Measurements from ENCODE around the gene KRT1.

KRT1 gene

DNA sequence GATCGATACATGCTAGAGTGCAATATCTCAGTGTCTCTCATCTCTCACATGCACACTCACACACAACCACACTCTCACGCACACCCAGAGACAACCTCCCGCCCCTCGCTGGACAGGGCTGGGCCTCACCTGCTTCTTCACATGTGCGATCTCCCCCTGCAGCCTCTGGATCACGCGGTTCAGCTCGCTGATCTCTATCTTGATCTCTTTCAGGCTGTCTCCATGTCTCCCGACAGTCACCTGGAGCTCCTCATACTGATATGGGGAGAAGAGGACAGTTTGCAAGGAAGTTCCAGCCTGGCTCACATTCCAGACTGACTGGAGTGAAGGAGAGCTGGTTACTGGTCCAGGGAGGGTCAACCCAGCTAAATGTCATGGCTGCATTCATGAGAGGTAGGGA lies 32.6 kb downstream of the KRT1 start:
- H3K4me3 ChIP-seq (replicated peaks; ENCODE audit: insufficient read depth, low read length), result no peak overlapping the region
- H3K27me3 ChIP-seq (ENCODE audit: insufficient read depth, poor library complexity, severe bottlenecking), result no peaks in the 10 kb centered on the region
- DNase-seq (ENCODE audit: low read depth in 1 of 2, low spot score in 1 of 2), result no peak
- no peak for TF ChIP-seq GABPA (IDR thresholded peaks at IDR 0.05; ENCODE audit: low read depth)
- no peak for TF ChIP-seq SPI1 (IDR thresholded peaks at IDR 0.05; ENCODE audit: borderline replicate concordance, low read depth)
- TF ChIP-seq, protein P1, sequence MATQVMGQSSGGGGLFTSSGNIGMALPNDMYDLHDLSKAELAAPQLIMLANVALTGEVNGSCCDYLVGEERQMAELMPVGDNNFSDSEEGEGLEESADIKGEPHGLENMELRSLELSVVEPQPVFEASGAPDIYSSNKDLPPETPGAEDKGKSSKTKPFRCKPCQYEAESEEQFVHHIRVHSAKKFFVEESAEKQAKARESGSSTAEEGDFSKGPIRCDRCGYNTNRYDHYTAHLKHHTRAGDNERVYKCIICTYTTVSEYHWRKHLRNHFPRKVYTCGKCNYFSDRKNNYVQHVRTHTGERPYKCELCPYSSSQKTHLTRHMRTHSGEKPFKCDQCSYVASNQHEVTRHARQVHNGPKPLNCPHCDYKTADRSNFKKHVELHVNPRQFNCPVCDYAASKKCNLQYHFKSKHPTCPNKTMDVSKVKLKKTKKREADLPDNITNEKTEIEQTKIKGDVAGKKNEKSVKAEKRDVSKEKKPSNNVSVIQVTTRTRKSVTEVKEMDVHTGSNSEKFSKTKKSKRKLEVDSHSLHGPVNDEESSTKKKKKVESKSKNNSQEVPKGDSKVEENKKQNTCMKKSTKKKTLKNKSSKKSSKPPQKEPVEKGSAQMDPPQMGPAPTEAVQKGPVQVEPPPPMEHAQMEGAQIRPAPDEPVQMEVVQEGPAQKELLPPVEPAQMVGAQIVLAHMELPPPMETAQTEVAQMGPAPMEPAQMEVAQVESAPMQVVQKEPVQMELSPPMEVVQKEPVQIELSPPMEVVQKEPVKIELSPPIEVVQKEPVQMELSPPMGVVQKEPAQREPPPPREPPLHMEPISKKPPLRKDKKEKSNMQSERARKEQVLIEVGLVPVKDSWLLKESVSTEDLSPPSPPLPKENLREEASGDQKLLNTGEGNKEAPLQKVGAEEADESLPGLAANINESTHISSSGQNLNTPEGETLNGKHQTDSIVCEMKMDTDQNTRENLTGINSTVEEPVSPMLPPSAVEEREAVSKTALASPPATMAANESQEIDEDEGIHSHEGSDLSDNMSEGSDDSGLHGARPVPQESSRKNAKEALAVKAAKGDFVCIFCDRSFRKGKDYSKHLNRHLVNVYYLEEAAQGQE (IDR thresholded peaks at IDR 0.05; ENCODE audit: insufficient replicate concordance, low read depth), result no peak
- no peak for TF ChIP-seq POLR2AphosphoS5 (IDR thresholded peaks at IDR 0.05; ENCODE audit: low read depth)
- TF ChIP-seq, protein P2, sequence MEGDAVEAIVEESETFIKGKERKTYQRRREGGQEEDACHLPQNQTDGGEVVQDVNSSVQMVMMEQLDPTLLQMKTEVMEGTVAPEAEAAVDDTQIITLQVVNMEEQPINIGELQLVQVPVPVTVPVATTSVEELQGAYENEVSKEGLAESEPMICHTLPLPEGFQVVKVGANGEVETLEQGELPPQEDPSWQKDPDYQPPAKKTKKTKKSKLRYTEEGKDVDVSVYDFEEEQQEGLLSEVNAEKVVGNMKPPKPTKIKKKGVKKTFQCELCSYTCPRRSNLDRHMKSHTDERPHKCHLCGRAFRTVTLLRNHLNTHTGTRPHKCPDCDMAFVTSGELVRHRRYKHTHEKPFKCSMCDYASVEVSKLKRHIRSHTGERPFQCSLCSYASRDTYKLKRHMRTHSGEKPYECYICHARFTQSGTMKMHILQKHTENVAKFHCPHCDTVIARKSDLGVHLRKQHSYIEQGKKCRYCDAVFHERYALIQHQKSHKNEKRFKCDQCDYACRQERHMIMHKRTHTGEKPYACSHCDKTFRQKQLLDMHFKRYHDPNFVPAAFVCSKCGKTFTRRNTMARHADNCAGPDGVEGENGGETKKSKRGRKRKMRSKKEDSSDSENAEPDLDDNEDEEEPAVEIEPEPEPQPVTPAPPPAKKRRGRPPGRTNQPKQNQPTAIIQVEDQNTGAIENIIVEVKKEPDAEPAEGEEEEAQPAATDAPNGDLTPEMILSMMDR (IDR thresholded peaks at IDR 0.05; ENCODE audit: insufficient read depth, low read length), result no peak
- H3K27ac ChIP-seq (replicated peaks), result no peak overlapping the region

DNA sequence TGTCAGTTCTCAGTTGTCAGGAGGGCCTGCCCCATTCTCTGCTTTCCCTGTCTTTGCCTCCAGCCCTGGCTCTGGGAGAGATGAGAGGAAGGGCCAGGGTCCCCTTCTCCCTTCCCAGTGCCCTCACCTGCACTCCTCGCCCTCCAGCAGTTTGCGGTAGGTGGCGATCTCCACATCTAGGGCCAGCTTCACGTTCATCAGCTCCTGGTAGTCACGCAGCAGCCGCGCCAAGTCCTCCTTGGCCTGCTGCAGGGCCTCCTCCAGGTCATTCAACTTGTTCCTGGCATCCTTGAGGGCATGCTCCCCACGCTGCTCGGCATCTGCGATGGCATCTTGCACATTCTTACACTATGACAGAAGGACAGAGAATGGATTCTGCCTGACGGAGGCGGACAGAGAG lies 33.6 kb downstream of the KRT1 start:
- DNase-seq (ENCODE audit: low read depth in 1 of 2, low spot score in 1 of 2), result no peak
- TF ChIP-seq, protein P1 (IDR thresholded peaks at IDR 0.05; ENCODE audit: insufficient replicate concordance, low read depth), result no peak
- TF ChIP-seq, protein P2 (IDR thresholded peaks at IDR 0.05; ENCODE audit: insufficient read depth, low read length), result no peak
- TF ChIP-seq SPI1 (IDR thresholded peaks at IDR 0.05; ENCODE audit: borderline replicate concordance, low read depth) (no peak), GABPA (IDR thresholded peaks at IDR 0.05; ENCODE audit: low read depth) (no peak), POLR2AphosphoS5 (IDR thresholded peaks at IDR 0.05; ENCODE audit: low read depth) (no peak)
- H3K4me3 ChIP-seq (replicated peaks; ENCODE audit: insufficient read depth, low read length), result no peak overlapping the region

DNA sequence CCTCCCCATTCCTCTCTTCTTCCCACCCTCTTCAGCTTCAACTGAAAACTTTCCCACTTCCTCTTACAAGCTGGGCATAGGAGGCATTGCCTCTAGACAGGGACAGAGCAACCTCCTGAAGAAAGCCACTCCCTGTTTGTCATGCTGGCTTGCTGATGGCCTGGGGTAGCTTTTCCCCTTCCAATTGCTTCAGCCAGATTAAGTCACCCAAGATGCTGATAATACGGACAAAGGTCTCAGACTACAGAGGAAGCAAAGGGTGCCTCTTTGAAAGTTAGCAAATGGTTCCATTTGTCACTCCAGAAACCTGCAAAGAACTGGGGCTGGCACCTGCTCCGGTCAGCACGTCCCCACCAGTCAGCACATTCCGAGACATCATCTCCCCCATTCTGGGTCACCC lies 34.2 kb downstream of the KRT1 start:
- TF ChIP-seq, protein P2 (IDR thresholded peaks at IDR 0.05; ENCODE audit: insufficient read depth, low read length), result no peak
- peak; percentile 86 for TF ChIP-seq SPI1 (IDR thresholded peaks at IDR 0.05; ENCODE audit: borderline replicate concordance, low read depth)
- Histone ChIP-seq H3K27me3 (ENCODE audit: insufficient read depth, poor library complexity, severe bottlenecking) (no peaks in the 10 kb centered on the region), H3K4me3 (replicated peaks; ENCODE audit: insufficient read depth, low read length) (no peak overlapping the region)

More for the DNA sequence above, 33.6 kb downstream of the KRT1 start:
- H3K27me3 ChIP-seq (ENCODE audit: insufficient read depth, poor library complexity, severe bottlenecking), result no peaks in the 10 kb centered on the region
- no peak overlapping the region for H3K27ac ChIP-seq (replicated peaks)

DNA sequence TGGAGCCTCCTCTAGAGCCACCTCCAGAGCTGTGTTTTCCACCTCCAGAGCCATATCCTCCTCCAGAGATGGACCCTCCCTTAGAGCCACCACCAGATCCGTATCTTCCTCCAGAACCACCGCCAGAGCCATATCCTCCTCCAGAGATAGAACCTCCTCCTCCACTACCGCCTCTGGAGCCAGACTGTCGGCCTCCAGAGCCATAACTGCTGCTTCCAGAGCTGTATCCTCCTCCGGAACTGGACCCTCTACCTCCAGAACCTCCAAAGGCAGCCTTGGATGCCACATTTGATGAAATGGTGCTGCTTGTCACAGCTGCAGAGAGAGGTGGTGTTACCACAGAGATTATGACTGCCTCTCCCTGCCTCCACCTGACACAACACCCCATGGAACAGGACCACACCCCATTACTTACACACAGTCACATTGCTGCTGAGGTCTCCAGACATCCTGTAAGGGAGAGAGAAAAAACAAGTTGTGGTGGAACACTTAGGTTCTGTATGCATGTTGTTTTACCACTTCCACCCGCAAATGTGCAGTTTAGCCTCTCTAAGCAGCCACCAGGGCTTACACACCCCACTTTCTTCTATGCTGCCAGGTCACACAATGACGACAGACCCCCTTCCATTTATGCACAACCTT lies 35.0 kb downstream of the KRT1 start:
- Histone ChIP-seq H3K27ac (replicated peaks) (no peak overlapping the region), H3K4me3 (replicated peaks; ENCODE audit: insufficient read depth, low read length) (no peak overlapping the region), H3K27me3 (ENCODE audit: insufficient read depth, poor library complexity, severe bottlenecking) (no peaks in the 10 kb centered on the region)
- DNase-seq (ENCODE audit: low read depth in 1 of 2, low spot score in 1 of 2), result no peak
- no peak for TF ChIP-seq SPI1 (IDR thresholded peaks at IDR 0.05; ENCODE audit: borderline replicate concordance, low read depth)
- no peak for TF ChIP-seq POLR2AphosphoS5 (IDR thresholded peaks at IDR 0.05; ENCODE audit: low read depth)
- TF ChIP-seq, protein P2 (IDR thresholded peaks at IDR 0.05; ENCODE audit: insufficient read depth, low read length), result no peak
- no peak for TF ChIP-seq GABPA (IDR thresholded peaks at IDR 0.05; ENCODE audit: low read depth)

More for the DNA sequence above, 34.2 kb downstream of the KRT1 start:
- H3K27ac ChIP-seq (replicated peaks), result no peak overlapping the region
- DNase-seq (ENCODE audit: low read depth in 1 of 2, low spot score in 1 of 2), result no peak

All from HL-60 (cell line).